Colonic mucosa (tissue), 4 donors: Measurements from ENCODE around the gene MRO. TPM values are rescaled to one million over a fixed set of nuclear protein-coding genes. Genes with fewer than 3 reads are reported as not detected.

ENCODE experiments used
- DNase-seq: peaks from one replicate; pipeline ENCODE4 v3.0.0-alpha.2; 2020
- H3K27ac ChIP-seq: fragments of 200-600 bp; one replicate; pipeline ENCODE4 v1.8.0; 2021
- H3K27me3 ChIP-seq: fragments of 200-600 bp; one replicate; pipeline ENCODE4 v1.8.0; 2021
- H3K36me3 ChIP-seq: fragments of 200-600 bp; one replicate; pipeline ENCODE4 v1.8.0; 2021
- H3K4me1 ChIP-seq: fragments of 200-600 bp; one replicate; pipeline ENCODE4 v1.8.0; 2021; ENCODE audit warnings: mild to moderate bottlenecking
- H3K4me3 ChIP-seq: fragments of 200-600 bp; one replicate; pipeline ENCODE4 v1.8.0; 2021
- H3K9ac ChIP-seq, 2 donors: one replicate each; pipeline ENCODE4 v1.7.0; 2013; ENCODE audit warnings: control low read depth in 2 of 2, low read depth in 2 of 2, low read length in 2 of 2
- H3K9me3 ChIP-seq: fragments of 200-600 bp; one replicate; pipeline ENCODE4 v1.8.0; 2021
- intact Hi-C: fragments of 100-400 bp; cut with DNase I; formaldehyde crosslinking; loops from one replicate; pipeline ENCODE4 v1.14.1; 2022
- total RNA-seq, 2 donors: library from RNA; stranded (reverse); fragmentation: NEBNext Ultra II Directional in 1 of 2; extraction: Animal tissue kit (Norgen Biotek cat#: 25700) in 1 of 2; gene quantifications; one replicate each; pipeline ENCODE4 v1.2.1, GENCODE V29; 2021
- TF ChIP-seq, protein P1 (sequence below): fragments of 200-600 bp; IDR thresholded peaks from one replicate; pipeline ENCODE4 v1.8.0; 2022; ENCODE audit warnings: antibody characterized with exemption, mild to moderate bottlenecking
- donor health status: healthy.
- donor health status: DM: no; HTN: no; CAD: no.
- donor health status: DM: no; HTN: no; CAD: no.

MRO gene
- total RNA-seq, 2 donors from 2014 or later: 0.05 to 0.21 TPM

DNA sequence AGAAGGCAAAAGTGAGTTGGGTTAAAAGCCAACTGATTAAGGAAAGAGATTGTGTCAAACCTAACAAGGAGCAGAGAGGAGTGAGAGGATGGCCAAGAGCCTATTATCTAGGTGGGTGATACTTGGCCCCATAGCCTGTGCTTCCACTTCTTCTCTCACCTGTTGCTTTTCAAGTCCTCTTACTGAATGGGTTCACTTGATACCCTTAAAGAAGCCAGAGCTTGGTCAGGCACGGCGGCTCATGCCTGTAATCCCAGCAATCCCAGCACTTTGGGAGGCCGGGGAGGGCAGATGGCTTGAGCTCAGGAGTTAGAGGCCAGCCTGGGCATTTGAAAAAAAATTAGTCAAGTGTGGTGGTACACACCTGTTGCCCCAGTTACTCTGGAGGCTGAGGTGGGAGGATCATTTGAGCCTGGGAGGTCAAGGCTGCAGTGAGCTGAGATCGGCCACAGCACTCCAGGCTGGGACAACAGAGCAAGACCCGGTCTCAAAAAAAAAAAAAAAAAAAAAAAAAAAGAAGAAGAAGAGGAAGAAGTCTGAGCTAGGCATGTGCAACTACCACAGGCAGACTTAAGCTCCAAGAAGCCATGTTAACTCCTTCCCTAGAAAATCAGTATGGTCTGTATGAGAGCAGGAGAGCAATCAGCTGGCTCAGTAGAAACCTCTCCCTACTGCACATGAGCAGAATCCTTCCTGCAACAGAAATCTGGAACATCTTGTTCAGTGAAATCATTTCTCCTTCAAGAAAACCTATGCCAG lies 30.7 kb upstream of the MRO start:
- TF ChIP-seq, protein P1, sequence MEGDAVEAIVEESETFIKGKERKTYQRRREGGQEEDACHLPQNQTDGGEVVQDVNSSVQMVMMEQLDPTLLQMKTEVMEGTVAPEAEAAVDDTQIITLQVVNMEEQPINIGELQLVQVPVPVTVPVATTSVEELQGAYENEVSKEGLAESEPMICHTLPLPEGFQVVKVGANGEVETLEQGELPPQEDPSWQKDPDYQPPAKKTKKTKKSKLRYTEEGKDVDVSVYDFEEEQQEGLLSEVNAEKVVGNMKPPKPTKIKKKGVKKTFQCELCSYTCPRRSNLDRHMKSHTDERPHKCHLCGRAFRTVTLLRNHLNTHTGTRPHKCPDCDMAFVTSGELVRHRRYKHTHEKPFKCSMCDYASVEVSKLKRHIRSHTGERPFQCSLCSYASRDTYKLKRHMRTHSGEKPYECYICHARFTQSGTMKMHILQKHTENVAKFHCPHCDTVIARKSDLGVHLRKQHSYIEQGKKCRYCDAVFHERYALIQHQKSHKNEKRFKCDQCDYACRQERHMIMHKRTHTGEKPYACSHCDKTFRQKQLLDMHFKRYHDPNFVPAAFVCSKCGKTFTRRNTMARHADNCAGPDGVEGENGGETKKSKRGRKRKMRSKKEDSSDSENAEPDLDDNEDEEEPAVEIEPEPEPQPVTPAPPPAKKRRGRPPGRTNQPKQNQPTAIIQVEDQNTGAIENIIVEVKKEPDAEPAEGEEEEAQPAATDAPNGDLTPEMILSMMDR: no peak
- Histone ChIP-seq H3K4me1 (no peaks in the 10 kb centered on the region), H3K9me3 (no peaks in the 10 kb centered on the region), H3K9ac (no peak overlapping the region), H3K27ac (no peak overlapping the region), H3K4me3 (no peak overlapping the region), H3K36me3 (no peaks in the 10 kb centered on the region), H3K27me3 (no peaks in the 10 kb centered on the region)
- no peak for DNase-seq
- intact Hi-C loops: loop anchor here (2.0 kb wide), 1 partner anchor 30 kb away; the partner anchor contains the start of gene MRO

GRCh38 chr18:50849419-50849821 lies 29.6 kb upstream of the MRO start:
- intact Hi-C loops: no loop called here
- no peak overlapping the region for H3K9ac ChIP-seq
- H3K9me3 ChIP-seq: no peaks in the 10 kb centered on the region
- no peaks in the 10 kb centered on the region for H3K36me3 ChIP-seq
- no peak overlapping the region for H3K27ac ChIP-seq
- H3K4me1 ChIP-seq: no peaks in the 10 kb centered on the region
- no peak for DNase-seq
- TF ChIP-seq, protein P1: no peak
- no peaks in the 10 kb centered on the region for H3K27me3 ChIP-seq
- H3K4me3 ChIP-seq: no peak overlapping the region

GRCh38 chr18:50848991-50849390 lies 29.2 kb upstream of the MRO start:
- no peak for DNase-seq
- H3K36me3 ChIP-seq: no peaks in the 10 kb centered on the region
- H3K9ac ChIP-seq: no peak overlapping the region
- H3K9me3 ChIP-seq: no peaks in the 10 kb centered on the region
- no peaks in the 10 kb centered on the region for H3K4me1 ChIP-seq
- intact Hi-C loops: no loop called here
- TF ChIP-seq, protein P1: no peak
- H3K27me3 ChIP-seq: no peaks in the 10 kb centered on the region
- H3K4me3 ChIP-seq: no peak overlapping the region
- no peak overlapping the region for H3K27ac ChIP-seq

DNA sequence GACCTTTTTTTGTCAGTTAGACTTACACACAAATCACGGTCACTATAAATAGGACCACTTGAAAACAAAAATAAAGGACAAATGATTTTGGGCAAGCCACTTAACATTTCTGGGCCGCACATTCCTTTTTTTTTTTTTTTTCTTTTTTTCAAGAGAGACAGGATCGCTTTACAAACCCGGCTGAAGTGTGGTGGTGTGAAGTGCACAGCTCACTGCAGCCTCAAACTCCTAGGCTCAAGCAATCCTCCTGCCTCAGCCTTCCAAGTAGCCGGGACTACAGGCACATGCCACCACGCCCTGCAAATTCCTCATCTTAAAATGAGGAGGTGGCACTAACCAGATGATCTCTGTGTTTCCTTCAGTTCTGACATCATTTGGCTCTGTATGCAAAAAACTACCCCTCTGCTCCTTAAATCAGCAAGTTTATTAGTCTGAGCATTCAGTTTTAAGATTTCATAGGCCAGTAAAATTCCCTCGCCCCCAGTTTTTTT lies 28.3 kb upstream of the MRO start:
- intact Hi-C loops: no loop called here
- Histone ChIP-seq H3K36me3 (no peaks in the 10 kb centered on the region), H3K9me3 (no peaks in the 10 kb centered on the region), H3K4me1 (no peaks in the 10 kb centered on the region), H3K4me3 (no peak overlapping the region), H3K9ac (no peak overlapping the region), H3K27ac (no peak overlapping the region), H3K27me3 (no peaks in the 10 kb centered on the region)
- TF ChIP-seq, protein P1: no peak
- DNase-seq: no peak

- Histone ChIP-seq H3K27me3 (no peaks in the 10 kb centered on the region), H3K4me3 (no peak overlapping the region), H3K27ac (no peak overlapping the region), H3K9me3 (no peaks in the 10 kb centered on the region), H3K9ac (no peak overlapping the region), H3K36me3 (no peaks in the 10 kb centered on the region), H3K4me1 (no peaks in the 10 kb centered on the region)
- TF ChIP-seq, protein P1: no peak
- no peak for DNase-seq
- intact Hi-C loops: no loop called here
Observed at GRCh38 chr18:50847192-50847591, 27.4 kb upstream of the MRO start.
